GM21786 (cell line): ENCODE measurements around the gene LUZP2.
A peak's percentile ranks its signal among the peaks of the same experiment; 100 is the strongest.

Source experiments
- ATAC-seq: cut with Tn5 transposase; IDR thresholded peaks from one replicate; pipeline ENCODE4 v1.9.1; 2021; ENCODE audit not compliant: unreplicated experiment

Gene LUZP2

GRCh38 chr11:24708616-24709015 is 211.8 kb downstream of the LUZP2 start:
- ATAC-seq = no peak

- no peak for ATAC-seq
Measured at GRCh38 chr11:24709928-24710565, 213.2 kb downstream of the LUZP2 start.

GRCh38 chr11:24714601-24715000 is 217.7 kb downstream of the LUZP2 start:
- no peak for ATAC-seq

DNA sequence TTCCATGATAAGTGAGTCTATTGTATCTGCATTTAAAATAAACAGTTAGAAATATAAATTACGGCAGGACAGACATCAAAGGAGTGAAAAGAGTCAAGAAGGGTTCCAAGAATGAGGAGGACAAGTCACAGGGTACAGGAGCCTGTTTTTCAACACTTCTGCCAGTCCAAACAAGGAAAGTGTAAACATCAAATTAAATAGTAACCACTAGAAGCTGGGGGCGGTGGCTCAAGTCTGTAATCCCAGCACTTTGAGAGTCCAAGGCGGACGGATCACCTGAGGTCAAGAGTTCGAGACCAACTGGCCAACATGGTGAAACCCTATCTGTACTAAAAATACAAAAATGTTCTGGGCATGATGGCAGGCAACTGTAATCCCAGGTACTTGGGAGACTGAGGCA is 219.6 kb downstream of the LUZP2 start:
- ATAC-seq = no peak

DNA sequence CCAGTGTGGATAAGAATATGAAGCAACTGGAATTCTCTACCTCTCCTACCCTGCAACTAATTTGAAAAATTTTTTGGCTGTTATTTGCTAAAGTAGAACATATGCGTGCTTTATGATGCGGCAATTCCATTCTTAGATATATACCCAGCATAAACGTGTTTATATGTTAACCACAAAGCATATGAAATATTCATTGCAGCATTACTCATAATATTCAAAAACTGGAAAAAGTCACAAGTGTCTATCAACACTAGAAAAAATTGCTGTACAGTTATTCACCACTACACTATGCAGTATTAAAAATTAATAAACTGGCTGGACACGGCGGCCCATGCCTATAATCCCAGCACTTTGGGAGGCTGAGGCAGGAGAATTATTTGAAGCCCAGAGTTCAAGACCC is 226.4 kb downstream of the LUZP2 start:
- no peak for ATAC-seq

- ATAC-seq = no peak
Measured at GRCh38 chr11:24731554-24731953, 234.7 kb downstream of the LUZP2 start.

GRCh38 chr11:24734742-24735237 is 237.9 kb downstream of the LUZP2 start:
- ATAC-seq = no peak

- ATAC-seq = no peak
Measured at GRCh38 chr11:24738972-24739371, 242.1 kb downstream of the LUZP2 start.

GRCh38 chr11:24739637-24740036 is 242.8 kb downstream of the LUZP2 start:
- ATAC-seq = no peak

DNA sequence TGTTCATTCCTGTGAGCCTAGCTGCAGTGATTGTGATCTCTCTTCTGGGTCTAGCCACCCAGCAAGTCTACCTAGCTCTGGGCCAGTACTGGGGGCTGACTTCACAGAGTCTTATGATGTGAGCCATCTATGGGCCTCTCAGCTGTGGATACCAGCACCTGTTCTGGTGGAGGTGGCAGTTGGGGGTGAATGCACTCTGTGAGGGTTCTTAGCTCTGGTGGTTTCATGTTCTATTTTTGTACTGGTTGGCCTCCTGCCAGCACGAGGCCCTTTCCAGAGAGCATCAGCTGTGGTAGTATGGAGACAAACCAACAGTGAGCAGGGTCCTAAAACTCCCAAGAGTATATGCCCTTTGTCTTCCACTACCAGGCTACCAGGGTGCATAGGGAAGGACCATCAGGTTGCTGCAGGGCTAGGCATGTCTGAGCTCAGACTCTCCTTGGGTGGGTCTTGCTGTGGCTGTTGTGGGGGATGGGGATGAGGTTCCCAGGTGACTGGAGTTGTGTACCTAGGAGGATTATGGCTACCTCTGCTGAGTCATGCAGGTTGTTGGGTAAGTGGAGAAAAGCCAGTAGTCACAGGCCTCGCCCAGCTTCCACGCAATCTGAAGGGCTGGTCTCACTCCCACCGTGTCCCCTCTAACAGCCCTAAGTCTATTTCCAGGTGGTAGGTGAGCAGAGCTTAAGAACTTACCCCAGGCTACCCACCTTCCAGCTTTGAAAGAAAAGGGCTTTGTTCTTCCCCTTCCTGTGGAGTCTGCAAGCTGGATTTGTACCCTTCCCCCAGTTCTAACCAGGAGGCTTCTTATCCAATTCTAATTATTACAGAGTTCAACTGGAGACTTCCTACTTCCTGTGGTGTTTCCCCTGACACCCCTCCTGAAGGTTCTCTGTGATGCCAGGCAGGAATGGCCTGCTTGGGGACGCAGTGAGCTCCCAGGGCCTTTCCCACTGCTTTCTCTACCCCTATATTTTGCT is 250.7 kb downstream of the LUZP2 start:
- ATAC-seq = peak; percentile 59

- ATAC-seq = no peak
Measured at GRCh38 chr11:24748261-24748660, 251.4 kb downstream of the LUZP2 start.

GRCh38 chr11:24754406-24754805 is 257.6 kb downstream of the LUZP2 start:
- ATAC-seq = no peak

DNA sequence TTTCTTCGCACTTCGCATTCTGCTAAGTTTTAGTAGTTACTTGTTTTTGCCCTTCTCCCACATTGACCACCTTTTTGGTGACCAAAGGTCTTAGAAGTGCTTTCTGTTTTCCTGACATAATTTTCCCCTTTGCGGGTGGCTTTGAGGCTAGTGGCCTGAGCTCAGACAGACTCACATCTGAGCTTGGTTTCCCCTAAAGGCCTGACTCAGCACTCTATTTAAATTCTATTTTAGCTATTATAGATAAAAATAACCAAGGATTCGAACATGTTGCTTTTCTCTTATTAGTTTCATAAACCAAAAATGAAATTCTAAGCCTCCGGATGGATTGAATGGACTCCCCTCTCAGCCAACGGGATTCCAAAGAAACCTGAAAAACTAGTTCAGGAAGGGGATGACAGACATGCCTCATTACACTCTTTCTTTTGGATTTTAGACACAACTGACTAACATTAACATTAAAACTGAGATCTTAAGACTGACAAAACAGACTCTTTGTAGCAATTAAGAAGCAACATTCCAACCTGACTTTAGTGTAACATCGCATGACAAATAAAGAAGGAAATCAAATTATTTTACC is 258.5 kb downstream of the LUZP2 start:
- ATAC-seq = no peak

- ATAC-seq = no peak
Measured at GRCh38 chr11:24759742-24760141, 262.9 kb downstream of the LUZP2 start.

DNA sequence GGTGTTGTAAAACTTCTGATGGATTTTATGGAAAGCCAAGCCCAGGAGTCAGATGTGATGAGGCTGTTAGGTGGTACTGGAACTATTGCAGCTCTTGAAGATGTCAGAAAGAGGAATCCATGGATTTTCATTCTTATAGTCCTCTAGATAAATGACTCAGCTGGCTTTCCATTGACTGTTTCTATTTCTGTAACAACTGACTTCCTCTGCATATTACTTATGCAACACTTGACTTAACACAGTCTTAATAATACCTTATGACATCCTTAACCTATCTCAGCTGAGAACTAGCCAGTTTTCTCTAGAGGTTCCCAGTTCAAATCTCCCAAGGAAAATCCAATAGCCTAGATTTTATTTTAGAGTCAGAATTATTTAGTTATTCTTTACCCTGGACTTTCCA is 263.8 kb downstream of the LUZP2 start:
- no peak for ATAC-seq

- no peak for ATAC-seq
Measured at GRCh38 chr11:24762076-24762475, 265.2 kb downstream of the LUZP2 start.

GRCh38 chr11:24767411-24767810 is 270.6 kb downstream of the LUZP2 start:
- no peak for ATAC-seq

DNA sequence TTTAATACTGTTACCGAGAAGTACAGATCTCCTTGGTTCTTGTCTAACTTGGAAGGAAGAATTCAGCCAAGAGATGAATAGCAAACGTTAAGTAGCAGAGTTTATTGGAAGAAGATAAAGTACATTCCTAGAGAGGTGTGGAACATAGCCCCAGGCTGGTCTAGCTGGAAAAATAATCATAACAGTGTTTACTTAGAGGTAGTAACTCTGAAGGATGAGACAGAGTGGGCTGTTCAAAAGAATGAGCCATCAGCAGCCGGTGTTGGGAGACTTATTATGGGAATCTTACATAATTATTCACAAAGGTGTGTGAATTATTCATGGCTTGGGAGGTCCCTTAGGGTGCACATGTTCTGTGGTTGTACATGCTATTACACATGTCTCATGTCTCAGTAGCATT is 276.5 kb downstream of the LUZP2 start:
- ATAC-seq = no peak

DNA sequence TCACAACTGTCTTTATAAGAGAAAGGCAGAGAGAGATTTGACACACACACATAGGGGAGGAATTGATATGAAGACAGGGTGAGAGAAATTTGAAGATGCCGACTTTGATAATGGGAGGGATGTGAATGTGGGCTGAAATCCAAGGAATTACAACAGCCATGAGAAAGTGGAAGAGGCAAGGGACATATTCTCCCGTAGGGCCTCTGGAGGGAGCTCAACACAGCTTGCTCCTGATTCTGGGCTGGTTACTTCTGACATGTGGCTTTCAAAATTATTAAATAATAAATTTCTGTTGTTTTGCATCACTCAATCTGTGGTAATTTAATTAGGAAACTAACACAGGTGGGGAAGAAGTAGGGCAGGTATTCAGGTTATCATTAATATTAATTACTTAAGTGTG is 282.9 kb downstream of the LUZP2 start:
- ATAC-seq = no peak

- no peak for ATAC-seq
Measured at GRCh38 chr11:24781288-24781687, 284.4 kb downstream of the LUZP2 start.

DNA sequence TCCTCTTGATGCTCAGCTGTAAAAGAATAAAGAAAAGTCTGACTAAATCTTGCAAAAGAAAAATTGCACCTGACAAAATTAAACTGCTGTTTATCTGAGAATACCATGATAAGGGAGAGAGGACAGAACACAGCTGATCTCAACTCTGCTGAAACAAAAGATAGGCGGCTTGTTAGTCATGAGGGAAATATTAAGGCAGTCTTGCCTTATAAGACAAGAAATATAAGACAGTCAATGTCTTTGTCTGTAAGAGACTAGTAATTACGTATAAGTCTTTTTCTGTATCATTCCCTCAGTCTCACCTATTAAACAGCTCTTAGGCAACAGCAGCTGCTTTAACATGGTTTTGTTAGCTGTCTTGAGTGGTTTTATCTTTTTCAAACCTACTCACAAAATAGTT is 296.6 kb downstream of the LUZP2 start:
- ATAC-seq = no peak

DNA sequence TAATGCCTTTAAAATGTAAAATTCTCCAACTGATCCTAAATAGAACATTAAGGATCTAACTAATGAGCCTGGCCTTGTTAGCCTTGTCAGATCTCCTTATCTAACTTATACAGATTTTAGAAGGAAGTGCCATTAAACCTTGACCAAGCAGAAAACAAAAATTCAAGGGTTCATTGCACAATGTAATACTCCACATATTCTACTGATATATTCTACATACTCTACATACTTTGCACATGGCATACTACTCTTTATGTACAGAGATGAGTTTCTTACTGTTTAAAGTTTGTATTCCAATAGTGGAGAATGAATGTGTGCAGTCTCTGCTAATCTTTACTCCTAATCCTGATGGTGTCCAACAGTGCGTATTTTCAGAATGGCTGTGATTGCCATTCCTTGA is 297.2 kb downstream of the LUZP2 start:
- no peak for ATAC-seq
